HUES64 (cell line): ENCODE measurements around the gene LRCH3.
"Not testable (repeated sequence)": the region's sequence is repeated elsewhere in the genome, so short reads cannot be mapped to it uniquely, and the experiment has no call there.

Source experiments
- H3K27ac ChIP-seq: 2 replicates; pipeline ENCODE4 v1.7.0; 2013; ENCODE audit warnings: low read depth, low read length, inconsistent platforms
- H3K27me3 ChIP-seq: 2 replicates; pipeline ENCODE4 v1.6.1; 2013; ENCODE audit warnings: mild to moderate bottlenecking, low read length; ENCODE audit not compliant: insufficient read depth
- H3K36me3 ChIP-seq: 2 replicates; pipeline ENCODE4 v1.6.1; 2013; ENCODE audit warnings: mild to moderate bottlenecking, low read length; ENCODE audit not compliant: insufficient read depth
- H3K4me1 ChIP-seq: 2 replicates; pipeline ENCODE4 v1.6.1; 2013; ENCODE audit warnings: mild to moderate bottlenecking, low read length, moderate library complexity; ENCODE audit not compliant: insufficient read depth
- H3K4me3 ChIP-seq: 2 replicates; pipeline ENCODE4 v1.5.1; 2013; ENCODE audit warnings: mild to moderate bottlenecking, low read length, moderate library complexity
- H3K9ac ChIP-seq: 2 replicates; pipeline ENCODE4 v1.6.1; 2013; ENCODE audit warnings: mild to moderate bottlenecking, low read depth, low read length
- H3K9me3 ChIP-seq: 2 replicates; pipeline ENCODE4 v1.6.1; 2013; ENCODE audit warnings: low read depth, low read length; ENCODE audit not compliant: insufficient read depth
- WGBS: fragments of 150-250, 120-280 bp; methylation state at CpG from one replicate; pipeline ENCODE4 v1.1.7; 2013; ENCODE audit warnings: missing lambda C conversion rate; 5-methylcytosine and 5-hydroxymethylcytosine counted together

LRCH3 gene

GRCh38 chr3:197874653-197875052 lies 83.6 kb downstream of the LRCH3 start:
- 92% methylated on average over 6 of the region's 6 CpGs for WGBS
- no peak overlapping the region for H3K4me3 ChIP-seq
- H3K4me1 ChIP-seq, result no peaks in the 10 kb centered on the region
- no peak overlapping the region for H3K9ac ChIP-seq
- no peaks in the 10 kb centered on the region for H3K27me3 ChIP-seq
- no peak overlapping the region for H3K27ac ChIP-seq
- peaks cover 76% of the 10 kb centered on the region for H3K36me3 ChIP-seq
- peaks cover 10% of the 10 kb centered on the region for H3K9me3 ChIP-seq

GRCh38 chr3:197877902-197878301 lies 86.8 kb downstream of the LRCH3 start:
- H3K4me1 ChIP-seq, result peaks cover 29% of the 10 kb centered on the region
- H3K36me3 ChIP-seq, result peaks cover 49% of the 10 kb centered on the region
- peaks cover 10% of the 10 kb centered on the region for H3K9me3 ChIP-seq
- no peaks in the 10 kb centered on the region for H3K27me3 ChIP-seq
- no peak overlapping the region for H3K4me3 ChIP-seq
- WGBS, result 97% methylated on average over 4 of the region's 4 CpGs
- no peak overlapping the region for H3K27ac ChIP-seq
- H3K9ac ChIP-seq, result no peak overlapping the region

GRCh38 chr3:197878427-197878826 lies 87.4 kb downstream of the LRCH3 start:
- H3K4me1 ChIP-seq, result peaks cover 33% of the 10 kb centered on the region

GRCh38 chr3:197880491-197881269 lies 89.6 kb downstream of the LRCH3 start:
- WGBS, result 59% methylated on average over 15 of the region's 17 CpGs
- Histone ChIP-seq H3K4me3 (0 out of 2 replicates have a peak overlapping the region, but pooled peaks have one; percentile 4), H3K9ac (no peak overlapping the region), H3K4me1 (peaks cover 33% of the 10 kb centered on the region), H3K27me3 (no peaks in the 10 kb centered on the region), H3K36me3 (peaks cover 36% of the 10 kb centered on the region), H3K9me3 (peaks cover 6% of the 10 kb centered on the region; the same call in 1 of the 2 replicates), H3K27ac (peak overlapping the region; percentile 29; the same call in 1 of the 2 replicates)

More at GRCh38 chr3:197878427-197878826, 87.4 kb downstream of the LRCH3 start:
- WGBS, result 94% methylated on average over 7 of the region's 8 CpGs
- peaks cover 10% of the 10 kb centered on the region for H3K9me3 ChIP-seq
- H3K9ac ChIP-seq, result no peak overlapping the region
- H3K27ac ChIP-seq, result no peak overlapping the region
- no peaks in the 10 kb centered on the region for H3K27me3 ChIP-seq
- peaks cover 44% of the 10 kb centered on the region for H3K36me3 ChIP-seq
- no peak overlapping the region for H3K4me3 ChIP-seq

GRCh38 chr3:197881270-197881969 lies 90.4 kb downstream of the LRCH3 start:
- Histone ChIP-seq H3K9ac (no peak overlapping the region), H3K4me1 (peaks cover 33% of the 10 kb centered on the region), H3K27ac (no peak overlapping the region), H3K9me3 (peaks cover 6% of the 10 kb centered on the region; the same call in 1 of the 2 replicates), H3K36me3 (peaks cover 28% of the 10 kb centered on the region), H3K27me3 (no peaks in the 10 kb centered on the region), H3K4me3 (no peak overlapping the region)
- WGBS, result 85% methylated on average over 8 of the region's 8 CpGs

GRCh38 chr3:197881970-197882338 lies 90.9 kb downstream of the LRCH3 start:
- 82% methylated on average over 7 of the region's 7 CpGs for WGBS
- Histone ChIP-seq H3K27me3 (no peaks in the 10 kb centered on the region), H3K9me3 (peaks cover 6% of the 10 kb centered on the region; the same call in 1 of the 2 replicates), H3K4me1 (peaks cover 33% of the 10 kb centered on the region), H3K9ac (no peak overlapping the region), H3K4me3 (no peak overlapping the region), H3K36me3 (peaks cover 26% of the 10 kb centered on the region), H3K27ac (no peak overlapping the region)

GRCh38 chr3:197882586-197882985 lies 91.5 kb downstream of the LRCH3 start:
- peaks cover 24% of the 10 kb centered on the region for H3K36me3 ChIP-seq
- 20% methylated on average over 2 of the region's 2 CpGs for WGBS
- no peak overlapping the region for H3K9ac ChIP-seq
- H3K9me3 ChIP-seq, result peaks cover 6% of the 10 kb centered on the region; the same call in 1 of the 2 replicates
- no peak overlapping the region for H3K27ac ChIP-seq
- no peaks in the 10 kb centered on the region for H3K27me3 ChIP-seq
- no peak overlapping the region for H3K4me3 ChIP-seq
- peaks cover 33% of the 10 kb centered on the region for H3K4me1 ChIP-seq

- WGBS, result 92% methylated on average over 5 of the region's 5 CpGs
- Histone ChIP-seq H3K4me3 (no peak overlapping the region), H3K9me3 (peaks cover 6% of the 10 kb centered on the region; the same call in 1 of the 2 replicates), H3K4me1 (peaks cover 36% of the 10 kb centered on the region), H3K9ac (no peak overlapping the region), H3K36me3 (peaks cover 15% of the 10 kb centered on the region), H3K27me3 (no peaks in the 10 kb centered on the region), H3K27ac (no peak overlapping the region)
Measured at GRCh38 chr3:197883541-197883940, 92.5 kb downstream of the LRCH3 start.

GRCh38 chr3:197884330-197884729 lies 93.3 kb downstream of the LRCH3 start:
- 95% methylated on average over 16 of the region's 17 CpGs for WGBS
- not testable (repeated sequence) for H3K9me3 ChIP-seq, H3K27me3 ChIP-seq, H3K27ac ChIP-seq, H3K36me3 ChIP-seq, H3K4me3 ChIP-seq, H3K9ac ChIP-seq
- peaks cover 44% of the 10 kb centered on the region for H3K4me1 ChIP-seq

GRCh38 chr3:197886052-197886451 lies 95.0 kb downstream of the LRCH3 start:
- not testable (repeated sequence) for H3K27me3 ChIP-seq, H3K9ac ChIP-seq, H3K36me3 ChIP-seq, H3K4me3 ChIP-seq, H3K27ac ChIP-seq, H3K9me3 ChIP-seq
- peaks cover 37% of the 10 kb centered on the region for H3K4me1 ChIP-seq
- WGBS, result 96% methylated on average over 1 of the region's 1 CpG

- H3K9ac ChIP-seq, H3K4me3 ChIP-seq, H3K36me3 ChIP-seq, H3K9me3 ChIP-seq, H3K27ac ChIP-seq, H3K27me3 ChIP-seq: not testable (repeated sequence)
- 70% methylated on average over 5 of the region's 5 CpGs for WGBS
- peaks cover 22% of the 10 kb centered on the region for H3K4me1 ChIP-seq
Measured at GRCh38 chr3:197887430-197888053, 96.5 kb downstream of the LRCH3 start.
